ENCODE results near the gene CELF4.

CELF4 gene

DNA sequence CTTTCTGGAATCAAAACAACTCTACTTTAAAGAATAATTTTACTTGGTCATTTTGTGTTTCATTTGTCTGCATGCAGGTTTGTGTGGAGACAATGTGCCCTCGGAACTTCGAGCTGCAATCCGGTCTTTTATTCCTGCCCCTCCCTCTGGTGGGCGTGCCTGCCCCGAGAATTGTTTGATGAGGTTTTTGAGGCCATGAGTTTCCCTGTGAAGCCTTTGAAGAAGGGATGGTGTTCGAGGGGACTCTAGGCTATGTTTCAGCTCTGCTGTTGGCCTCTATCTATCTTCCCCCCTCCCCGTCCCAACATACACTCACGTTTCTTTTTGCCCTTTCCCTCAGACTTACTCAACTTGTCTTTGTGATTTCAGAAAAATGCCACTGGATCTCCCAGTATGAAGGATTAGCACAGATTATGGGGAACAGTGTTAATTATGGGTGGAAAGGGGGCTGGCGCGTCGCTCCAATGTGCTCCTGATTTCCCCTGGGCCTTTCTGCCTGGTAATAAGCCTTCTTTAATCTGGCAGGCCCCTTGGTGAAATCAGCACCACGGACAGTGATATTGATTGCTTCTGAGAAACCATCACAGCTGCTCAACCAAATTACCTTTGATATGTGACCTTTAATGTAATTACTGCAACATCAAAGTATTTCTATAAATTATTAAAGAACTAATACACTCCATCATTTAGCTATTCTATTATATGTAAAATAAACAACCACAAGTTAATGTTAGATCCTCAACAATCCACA, 82.2 kb downstream of the CELF4 start:
- H3K4me3 ChIP-seq (ENCODE audit: severe bottlenecking), result no peak overlapping the region
- TF ChIP-seq, protein P1, sequence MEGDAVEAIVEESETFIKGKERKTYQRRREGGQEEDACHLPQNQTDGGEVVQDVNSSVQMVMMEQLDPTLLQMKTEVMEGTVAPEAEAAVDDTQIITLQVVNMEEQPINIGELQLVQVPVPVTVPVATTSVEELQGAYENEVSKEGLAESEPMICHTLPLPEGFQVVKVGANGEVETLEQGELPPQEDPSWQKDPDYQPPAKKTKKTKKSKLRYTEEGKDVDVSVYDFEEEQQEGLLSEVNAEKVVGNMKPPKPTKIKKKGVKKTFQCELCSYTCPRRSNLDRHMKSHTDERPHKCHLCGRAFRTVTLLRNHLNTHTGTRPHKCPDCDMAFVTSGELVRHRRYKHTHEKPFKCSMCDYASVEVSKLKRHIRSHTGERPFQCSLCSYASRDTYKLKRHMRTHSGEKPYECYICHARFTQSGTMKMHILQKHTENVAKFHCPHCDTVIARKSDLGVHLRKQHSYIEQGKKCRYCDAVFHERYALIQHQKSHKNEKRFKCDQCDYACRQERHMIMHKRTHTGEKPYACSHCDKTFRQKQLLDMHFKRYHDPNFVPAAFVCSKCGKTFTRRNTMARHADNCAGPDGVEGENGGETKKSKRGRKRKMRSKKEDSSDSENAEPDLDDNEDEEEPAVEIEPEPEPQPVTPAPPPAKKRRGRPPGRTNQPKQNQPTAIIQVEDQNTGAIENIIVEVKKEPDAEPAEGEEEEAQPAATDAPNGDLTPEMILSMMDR (IDR thresholded peaks at IDR 0.05; ENCODE audit: poor library complexity, severe bottlenecking), result no peak
- H3K27me3 ChIP-seq (ENCODE audit: insufficient read depth, poor library complexity, severe bottlenecking), result peaks cover 46% of the 10 kb centered on the region

DNA sequence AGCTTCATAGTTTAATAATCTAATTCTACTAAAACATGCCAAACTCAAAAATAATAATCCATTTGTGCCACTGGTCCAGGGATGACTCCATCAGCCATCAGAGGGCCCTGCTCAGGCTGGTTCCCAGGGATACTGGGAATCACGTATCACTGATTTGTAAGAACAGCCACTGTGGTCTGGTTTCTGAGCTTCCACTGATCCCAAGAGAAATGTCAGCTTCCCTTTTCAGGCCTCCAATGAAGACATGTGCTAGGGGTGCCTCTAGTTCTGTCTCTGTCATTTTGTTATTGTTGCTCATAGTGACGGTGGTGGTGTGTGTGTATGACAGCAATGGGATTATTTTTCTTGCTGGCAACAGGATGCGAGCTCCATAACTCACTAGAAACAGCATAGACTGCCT, 83.2 kb downstream of the CELF4 start:
- Histone ChIP-seq H3K4me3 (ENCODE audit: severe bottlenecking) (no peak overlapping the region), H3K36me3 (ENCODE audit: low read depth) (no peaks in the 10 kb centered on the region), H3K27me3 (ENCODE audit: insufficient read depth, poor library complexity, severe bottlenecking) (peaks cover 37% of the 10 kb centered on the region), H3K9me3 (ENCODE audit: severe bottlenecking) (no peaks in the 10 kb centered on the region), H3K27ac (ENCODE audit: poor library complexity, severe bottlenecking) (no peak overlapping the region), H3K4me1 (ENCODE audit: insufficient read depth, poor library complexity, severe bottlenecking) (no peaks in the 10 kb centered on the region)
- TF ChIP-seq, protein P1 (IDR thresholded peaks at IDR 0.05; ENCODE audit: poor library complexity, severe bottlenecking), result no peak
- DNase-seq (ENCODE audit: low spot score), result no peak
- ATAC-seq (ENCODE audit: low read depth), result no peak

More for the DNA sequence above, 82.2 kb downstream of the CELF4 start:
- Histone ChIP-seq H3K9me3 (ENCODE audit: severe bottlenecking) (no peaks in the 10 kb centered on the region), H3K4me1 (ENCODE audit: insufficient read depth, poor library complexity, severe bottlenecking) (no peaks in the 10 kb centered on the region), H3K36me3 (ENCODE audit: low read depth) (no peaks in the 10 kb centered on the region), H3K27ac (ENCODE audit: poor library complexity, severe bottlenecking) (no peak overlapping the region)
- ATAC-seq (ENCODE audit: low read depth) (no peak), DNase-seq (ENCODE audit: low spot score) (no peak)

DNA sequence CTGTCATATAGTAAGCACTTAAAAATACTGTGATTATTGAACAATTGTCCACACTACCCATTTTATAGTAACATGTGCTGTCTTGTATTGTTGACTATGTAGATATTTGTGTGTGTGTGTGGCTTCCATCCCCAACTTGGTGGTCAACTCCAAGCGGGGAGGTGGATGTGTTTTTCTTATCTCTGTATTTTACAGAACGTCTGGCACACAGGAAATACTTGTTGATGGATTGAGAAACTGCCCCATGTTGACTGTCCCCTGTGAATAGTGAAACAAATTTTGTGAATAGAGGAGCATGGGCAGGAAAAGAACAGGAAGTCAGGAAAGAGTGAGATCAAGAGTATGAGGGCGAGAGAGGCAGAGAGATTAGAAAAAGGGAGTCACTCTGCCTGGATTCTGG, 83.6 kb downstream of the CELF4 start:
- Histone ChIP-seq H3K4me1 (ENCODE audit: insufficient read depth, poor library complexity, severe bottlenecking) (no peaks in the 10 kb centered on the region), H3K9me3 (ENCODE audit: severe bottlenecking) (no peaks in the 10 kb centered on the region), H3K27me3 (ENCODE audit: insufficient read depth, poor library complexity, severe bottlenecking) (peaks cover 32% of the 10 kb centered on the region), H3K27ac (ENCODE audit: poor library complexity, severe bottlenecking) (no peak overlapping the region), H3K4me3 (ENCODE audit: severe bottlenecking) (no peak overlapping the region), H3K36me3 (ENCODE audit: low read depth) (no peaks in the 10 kb centered on the region)
- no peak for DNase-seq (ENCODE audit: low spot score)
- ATAC-seq (ENCODE audit: low read depth), result no peak
- TF ChIP-seq, protein P1 (IDR thresholded peaks at IDR 0.05; ENCODE audit: poor library complexity, severe bottlenecking), result no peak

DNA sequence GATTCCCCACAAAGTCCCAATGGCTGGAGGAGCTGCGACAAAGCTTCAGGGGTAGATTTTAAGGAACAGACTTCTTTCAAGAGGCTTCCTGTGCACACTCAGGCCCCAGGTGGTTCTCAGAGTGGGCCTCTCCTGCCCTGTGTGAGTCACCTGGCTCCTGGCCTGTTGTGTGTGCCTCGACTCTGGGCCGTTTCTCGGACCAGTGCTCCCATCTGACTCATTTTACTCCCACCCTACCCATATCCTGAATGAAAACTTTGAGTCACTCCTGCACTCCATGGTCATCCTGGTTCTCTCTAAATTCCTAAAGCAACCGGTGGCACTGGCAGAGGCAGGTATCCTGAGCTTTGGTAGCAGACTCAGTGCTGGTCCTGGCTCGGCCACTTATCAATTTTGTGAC, 84.1 kb downstream of the CELF4 start:
- H3K36me3 ChIP-seq (ENCODE audit: low read depth), result no peaks in the 10 kb centered on the region
- H3K27me3 ChIP-seq (ENCODE audit: insufficient read depth, poor library complexity, severe bottlenecking), result peaks cover 27% of the 10 kb centered on the region
- DNase-seq (ENCODE audit: low spot score) (no peak), ATAC-seq (ENCODE audit: low read depth) (peak; percentile 76)
- H3K27ac ChIP-seq (ENCODE audit: poor library complexity, severe bottlenecking), result no peak overlapping the region
- H3K4me3 ChIP-seq (ENCODE audit: severe bottlenecking), result no peak overlapping the region
- H3K9me3 ChIP-seq (ENCODE audit: severe bottlenecking), result no peaks in the 10 kb centered on the region
- H3K4me1 ChIP-seq (ENCODE audit: insufficient read depth, poor library complexity, severe bottlenecking), result no peaks in the 10 kb centered on the region
- TF ChIP-seq, protein P1 (IDR thresholded peaks at IDR 0.05; ENCODE audit: poor library complexity, severe bottlenecking), result no peak

DNA sequence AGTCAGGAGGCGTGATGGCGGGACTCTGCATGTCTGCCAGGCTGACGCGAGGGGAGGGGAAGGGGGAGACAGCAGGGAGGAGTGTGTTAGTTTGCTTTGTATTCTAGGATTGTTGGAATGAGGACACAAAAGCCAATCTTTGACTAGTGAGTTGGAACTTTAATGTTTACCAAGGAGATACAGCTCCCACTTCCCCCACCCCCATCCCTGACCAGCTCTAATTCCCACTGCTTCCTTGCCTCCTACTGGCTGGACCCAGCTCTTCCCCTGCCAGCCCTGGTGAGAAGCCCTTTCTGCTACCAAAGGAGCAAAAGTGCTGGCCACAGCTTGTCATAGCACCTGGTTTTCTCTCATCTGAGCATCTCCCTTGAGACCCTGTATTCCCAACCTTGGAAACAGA, 84.5 kb downstream of the CELF4 start:
- Histone ChIP-seq H3K9me3 (ENCODE audit: severe bottlenecking) (no peaks in the 10 kb centered on the region), H3K4me3 (ENCODE audit: severe bottlenecking) (no peak overlapping the region), H3K27me3 (ENCODE audit: insufficient read depth, poor library complexity, severe bottlenecking) (peaks cover 23% of the 10 kb centered on the region), H3K36me3 (ENCODE audit: low read depth) (no peaks in the 10 kb centered on the region), H3K4me1 (ENCODE audit: insufficient read depth, poor library complexity, severe bottlenecking) (no peaks in the 10 kb centered on the region), H3K27ac (ENCODE audit: poor library complexity, severe bottlenecking) (no peak overlapping the region)
- 0 out of 3 replicates have a peak, but pooled peaks have one; percentile 13 for ATAC-seq (ENCODE audit: low read depth)
- TF ChIP-seq, protein P1 (IDR thresholded peaks at IDR 0.05; ENCODE audit: poor library complexity, severe bottlenecking), result no peak
- no peak for DNase-seq (ENCODE audit: low spot score)

Data from RWPE2 (cell line).